SK-N-MC (cell line): ENCODE results near the gene NFXL1.

Experiments used
- EZH2 ChIP-seq: fragments of 200-600 bp; sonication (generic); IDR thresholded peaks from one replicate; pipeline ENCODE4 v1.6.1; 2017; ENCODE audit warnings: antibody characterized with exemption
- POLR2AphosphoS5 ChIP-seq: IDR thresholded peaks from 2 replicates; pipeline ENCODE4 v1.6.1; 2012; ENCODE audit warnings: mild to moderate bottlenecking, low read depth, low read length, borderline replicate concordance

- TF ChIP-seq POLR2AphosphoS5: no peak
- no peak for TF ChIP-seq EZH2
These were observed 71.4 kb downstream of the NFXL1 start for GRCh38 chr4:47842985-47843384.
